Measurements from ENCODE around the gene ACSS1. TPM values are rescaled to one million over a fixed set of nuclear protein-coding genes. Genes with fewer than 3 reads are reported as not detected.

The ACSS1 gene
- polyA plus RNA-seq, 1 donor from 2014 or later: 59.8 TPM

DNA sequence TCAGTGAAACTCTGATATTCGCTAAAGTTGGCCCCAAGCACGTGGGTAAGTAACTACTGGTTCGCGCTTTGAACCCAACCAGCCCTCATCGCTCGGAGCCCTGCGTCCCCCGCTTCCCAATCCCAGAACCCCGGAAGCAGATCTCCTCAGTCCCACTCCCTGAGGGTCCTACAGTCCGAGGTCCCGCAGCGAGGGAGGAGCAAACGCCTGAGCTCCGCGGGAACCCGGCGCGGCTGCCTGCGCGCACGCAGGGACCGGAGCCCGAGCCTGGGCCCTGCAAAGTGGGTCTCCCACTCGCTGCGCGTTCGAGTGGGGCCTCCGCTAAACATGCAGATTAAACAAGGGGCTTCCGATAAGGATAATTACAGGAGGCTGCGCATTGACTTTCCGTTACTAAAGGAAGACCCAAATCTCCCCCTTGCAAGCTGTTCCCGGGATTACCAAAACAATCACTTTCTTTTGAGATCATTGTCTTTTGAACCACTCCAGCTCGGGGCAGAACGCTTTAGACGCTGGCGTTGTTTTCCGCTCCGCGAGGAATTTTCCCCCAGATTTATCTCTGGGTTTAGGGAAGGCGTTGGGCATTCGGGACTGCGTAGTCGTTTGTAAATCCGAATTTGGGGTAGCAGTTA is 25.3 kb upstream of the ACSS1 start:
- H3K27ac Mint-ChIP-seq: peak overlapping the region in 1 of 3 donors; percentile 23
- peak overlapping the region in 1 of 4 donors; percentile 21 for H3K4me3 Mint-ChIP-seq
- peaks cover 69% of the 10 kb centered on the region for H3K27me3 Mint-ChIP-seq
- no peaks in the 10 kb centered on the region for H3K36me3 Mint-ChIP-seq
- peaks cover 0 to 4% (median 2%) of the 10 kb centered on the region in 3 donors for H3K4me1 Mint-ChIP-seq
- H3K9me3 Mint-ChIP-seq: peaks cover 0 to 4% (median 0%) of the 10 kb centered on the region in 3 donors

DNA sequence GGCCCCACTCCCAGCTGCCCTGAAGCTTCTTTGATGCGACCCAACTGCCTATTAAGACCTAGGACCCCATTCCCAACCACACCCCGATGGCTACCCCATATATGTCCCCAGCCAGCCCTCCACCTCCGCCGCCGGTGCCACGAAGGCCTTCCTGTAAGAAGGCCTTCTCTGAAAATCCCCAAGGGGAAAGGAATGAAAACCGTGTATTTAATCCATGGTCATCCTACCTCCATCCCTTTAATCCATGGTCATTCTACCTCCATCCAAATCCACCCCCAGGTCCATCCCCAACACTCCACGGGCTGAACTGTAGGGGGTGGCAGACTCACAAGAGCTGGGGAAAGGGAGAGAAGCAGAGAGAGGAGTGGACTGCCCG is 24.5 kb upstream of the ACSS1 start:
- Mint-ChIP-seq H3K27me3 (peaks cover 70% of the 10 kb centered on the region), H3K4me1 (peaks cover 0 to 5% (median 2%) of the 10 kb centered on the region in 3 donors), H3K9me3 (peaks cover 0 to 4% (median 0%) of the 10 kb centered on the region in 3 donors), H3K4me3 (peak overlapping the region in 2 of 4 donors; percentile 16 to 25), H3K36me3 (no peaks in the 10 kb centered on the region), H3K27ac (no peak overlapping the region)

GRCh38 chr20:25081730-25082497 is 24.0 kb upstream of the ACSS1 start, which contains the start of gene VSX1:
VSX1 (minus strand) TSS chr20:25082141; CDS start chr20:25082096, 45 bp downstream.
- no peaks in the 10 kb centered on the region for H3K36me3 Mint-ChIP-seq
- H3K27ac Mint-ChIP-seq: no peak within 1 kb of the TSS

DNA sequence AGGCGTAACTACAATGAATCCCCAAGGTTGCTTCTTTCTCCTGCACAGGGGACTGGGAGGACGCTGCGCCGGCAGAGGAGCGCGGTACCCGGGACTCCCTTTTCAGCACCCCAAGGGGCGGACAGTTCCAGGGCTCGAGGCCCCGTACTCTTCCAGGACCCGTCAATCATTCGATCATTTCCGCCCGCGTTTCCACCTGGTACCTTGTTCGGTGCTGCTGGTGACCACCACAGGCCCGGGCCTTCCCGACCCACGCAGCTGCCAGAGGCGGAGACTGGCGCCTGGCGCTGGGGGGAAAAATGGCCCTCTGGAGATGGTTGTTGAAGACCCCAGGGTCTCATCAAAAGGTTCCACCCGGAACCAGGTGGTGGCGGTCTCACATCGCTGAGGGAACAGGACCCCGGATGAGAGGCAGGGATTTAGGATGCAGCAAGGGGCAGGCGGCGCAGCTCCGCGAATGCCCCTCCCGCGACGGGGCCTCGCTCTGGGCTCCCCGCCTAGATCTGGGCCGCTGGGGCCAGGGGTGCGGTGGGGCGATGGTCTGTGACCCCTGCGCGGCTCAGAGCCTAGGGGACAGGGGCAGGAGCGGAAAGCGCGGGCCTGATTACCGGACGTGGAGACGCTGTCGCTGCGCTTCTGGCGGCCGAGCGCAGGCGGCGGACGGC is 23.3 kb upstream of the ACSS1 start:
- H3K27me3 Mint-ChIP-seq: peaks cover 72% of the 10 kb centered on the region
- H3K4me1 Mint-ChIP-seq: peaks cover 0 to 7% (median 2%) of the 10 kb centered on the region in 3 donors
- peaks cover 0 to 4% (median 0%) of the 10 kb centered on the region in 3 donors for H3K9me3 Mint-ChIP-seq
- H3K4me3 Mint-ChIP-seq: peak overlapping the region in 1 of 4 donors; percentile 2
- H3K27ac Mint-ChIP-seq: no peak overlapping the region
- no peaks in the 10 kb centered on the region for H3K36me3 Mint-ChIP-seq

More at GRCh38 chr20:25081730-25082497, 24.0 kb upstream of the ACSS1 start, which contains the start of gene VSX1:
- Mint-ChIP-seq H3K9me3 (peaks cover 0 to 4% (median 0%) of the 10 kb centered on the region in 3 donors), H3K4me3 (peak within 1 kb of the TSS in 2 of 4 donors; percentile 16 to 25), H3K4me1 (peaks cover 0 to 5% (median 2%) of the 10 kb centered on the region in 3 donors), H3K27me3 (peaks cover 72% of the 10 kb centered on the region)

DNA sequence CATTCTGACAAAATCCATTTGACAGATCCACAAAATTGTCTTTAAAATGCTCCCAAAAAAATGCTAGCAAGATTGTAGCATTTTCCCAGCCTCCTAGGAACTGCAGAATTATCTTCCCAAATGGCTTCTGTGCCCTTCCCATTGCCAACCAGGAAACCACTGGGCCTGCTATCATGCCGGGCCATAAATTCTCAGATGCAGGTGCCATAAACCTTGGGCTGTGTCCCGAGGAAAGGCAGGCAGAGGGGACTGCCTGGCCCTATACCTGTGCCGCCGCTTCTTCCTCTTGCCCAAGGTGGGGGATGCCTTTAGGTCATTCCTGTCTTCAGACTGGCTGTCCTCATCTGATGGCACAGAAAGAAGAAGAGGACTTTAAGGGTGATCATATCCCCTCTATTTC is 21.2 kb upstream of the ACSS1 start:
- H3K4me3 Mint-ChIP-seq: no peak overlapping the region
- H3K36me3 Mint-ChIP-seq: no peaks in the 10 kb centered on the region
- peaks cover 0 to 4% (median 0%) of the 10 kb centered on the region in 3 donors for H3K9me3 Mint-ChIP-seq
- H3K27me3 Mint-ChIP-seq: peaks cover 63% of the 10 kb centered on the region
- peaks cover 0 to 7% (median 2%) of the 10 kb centered on the region in 3 donors for H3K4me1 Mint-ChIP-seq
- no peak overlapping the region for H3K27ac Mint-ChIP-seq

DNA sequence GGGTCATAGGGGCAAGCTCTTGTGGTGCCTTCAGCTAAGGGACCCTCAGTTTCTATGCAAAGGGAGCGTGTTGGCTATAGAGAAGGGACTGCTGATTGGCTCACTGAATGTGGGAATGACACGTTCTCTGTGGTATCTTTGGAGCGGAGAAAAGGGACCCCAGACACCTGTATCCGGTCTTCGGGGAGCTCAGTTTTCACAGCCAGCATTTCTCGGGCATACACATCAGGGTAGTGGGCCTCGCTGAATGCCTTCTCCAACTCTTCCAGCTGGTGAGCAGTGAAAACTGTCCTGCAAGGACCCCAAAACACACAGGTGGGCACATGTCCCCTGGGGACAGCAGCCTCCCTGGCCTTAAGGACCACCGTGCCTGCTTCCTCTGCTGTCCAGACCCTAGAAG is 20.7 kb upstream of the ACSS1 start:
- Mint-ChIP-seq H3K36me3 (no peaks in the 10 kb centered on the region), H3K27me3 (peaks cover 60% of the 10 kb centered on the region), H3K4me1 (peaks cover 0 to 5% (median 0%) of the 10 kb centered on the region in 3 donors), H3K9me3 (peaks cover 0 to 4% (median 0%) of the 10 kb centered on the region in 3 donors), H3K27ac (no peak overlapping the region), H3K4me3 (no peak overlapping the region)

DNA sequence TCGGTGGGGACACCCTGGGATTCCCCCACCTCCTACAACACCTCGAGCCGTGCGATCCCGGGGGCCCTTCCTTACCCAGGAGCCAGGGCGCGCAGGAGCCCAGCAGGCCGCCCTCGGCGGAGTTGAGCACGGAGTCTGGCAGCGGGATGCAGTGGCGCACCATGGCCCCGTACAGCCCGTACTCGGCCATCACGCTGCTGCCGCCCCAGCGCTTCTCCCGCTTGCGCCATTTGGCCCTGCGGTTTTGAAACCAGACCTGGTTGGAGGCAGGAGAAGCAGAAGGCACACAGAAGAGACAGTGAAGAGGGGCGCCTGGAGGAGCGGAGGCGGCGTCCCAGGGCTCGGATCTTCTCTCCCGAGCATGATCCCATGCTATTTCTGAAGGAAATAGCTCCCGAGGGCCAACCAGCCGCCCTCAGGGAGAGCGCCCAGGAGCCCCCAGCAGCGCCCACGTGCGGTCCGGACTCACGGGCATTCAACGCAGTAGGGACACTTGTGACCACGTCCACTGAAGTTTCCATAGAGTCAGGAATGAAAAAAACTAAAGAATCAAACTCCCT is 19.8 kb upstream of the ACSS1 start:
- Mint-ChIP-seq H3K4me3 (peak overlapping the region in 1 of 4 donors; percentile 5), H3K36me3 (no peaks in the 10 kb centered on the region), H3K9me3 (peaks cover 0 to 4% (median 0%) of the 10 kb centered on the region in 3 donors), H3K4me1 (peaks cover 0 to 4% (median 0%) of the 10 kb centered on the region in 3 donors), H3K27me3 (peaks cover 60% of the 10 kb centered on the region), H3K27ac (no peak overlapping the region)

GRCh38 chr20:25076731-25077609 is 19.0 kb upstream of the ACSS1 start:
- Mint-ChIP-seq H3K4me3 (no peak overlapping the region), H3K27me3 (peaks cover 58% of the 10 kb centered on the region)

GRCh38 chr20:25076201-25076600 is 18.3 kb upstream of the ACSS1 start:
- peaks cover 0 to 4% (median 0%) of the 10 kb centered on the region in 3 donors for H3K9me3 Mint-ChIP-seq
- H3K27ac Mint-ChIP-seq: no peak overlapping the region
- peaks cover 0 to 3% (median 0%) of the 10 kb centered on the region in 3 donors for H3K4me1 Mint-ChIP-seq

More at GRCh38 chr20:25076731-25077609, 19.0 kb upstream of the ACSS1 start:
- Mint-ChIP-seq H3K27ac (no peak overlapping the region), H3K4me1 (peaks cover 0 to 3% (median 0%) of the 10 kb centered on the region in 3 donors), H3K36me3 (no peaks in the 10 kb centered on the region), H3K9me3 (peaks cover 0 to 4% (median 0%) of the 10 kb centered on the region in 3 donors)

GRCh38 chr20:25073544-25073943 is 15.6 kb upstream of the ACSS1 start:
- Mint-ChIP-seq H3K4me3 (no peak overlapping the region), H3K9me3 (no peaks in the 10 kb centered on the region), H3K36me3 (no peaks in the 10 kb centered on the region), H3K27me3 (peaks cover 51% of the 10 kb centered on the region), H3K27ac (no peak overlapping the region), H3K4me1 (peaks cover 0 to 5% (median 0%) of the 10 kb centered on the region in 3 donors)

More at GRCh38 chr20:25076201-25076600, 18.3 kb upstream of the ACSS1 start:
- Mint-ChIP-seq H3K36me3 (no peaks in the 10 kb centered on the region), H3K27me3 (peaks cover 61% of the 10 kb centered on the region), H3K4me3 (no peak overlapping the region)

GRCh38 chr20:25072226-25072811 is 14.4 kb upstream of the ACSS1 start:
- H3K4me1 Mint-ChIP-seq: peaks cover 0 to 4% (median 0%) of the 10 kb centered on the region in 3 donors
- no peak overlapping the region for H3K4me3 Mint-ChIP-seq
- H3K9me3 Mint-ChIP-seq: no peaks in the 10 kb centered on the region
- H3K36me3 Mint-ChIP-seq: no peaks in the 10 kb centered on the region
- H3K27me3 Mint-ChIP-seq: peaks cover 45% of the 10 kb centered on the region
- H3K27ac Mint-ChIP-seq: no peak overlapping the region

- H3K4me1 Mint-ChIP-seq: peaks cover 0 to 1% (median 0%) of the 10 kb centered on the region in 3 donors
- no peak overlapping the region for H3K4me3 Mint-ChIP-seq
- H3K36me3 Mint-ChIP-seq: no peaks in the 10 kb centered on the region
- no peak overlapping the region for H3K27ac Mint-ChIP-seq
- H3K27me3 Mint-ChIP-seq: peaks cover 39% of the 10 kb centered on the region
- no peaks in the 10 kb centered on the region for H3K9me3 Mint-ChIP-seq
Observed at GRCh38 chr20:25071734-25072133, 13.8 kb upstream of the ACSS1 start.

DNA sequence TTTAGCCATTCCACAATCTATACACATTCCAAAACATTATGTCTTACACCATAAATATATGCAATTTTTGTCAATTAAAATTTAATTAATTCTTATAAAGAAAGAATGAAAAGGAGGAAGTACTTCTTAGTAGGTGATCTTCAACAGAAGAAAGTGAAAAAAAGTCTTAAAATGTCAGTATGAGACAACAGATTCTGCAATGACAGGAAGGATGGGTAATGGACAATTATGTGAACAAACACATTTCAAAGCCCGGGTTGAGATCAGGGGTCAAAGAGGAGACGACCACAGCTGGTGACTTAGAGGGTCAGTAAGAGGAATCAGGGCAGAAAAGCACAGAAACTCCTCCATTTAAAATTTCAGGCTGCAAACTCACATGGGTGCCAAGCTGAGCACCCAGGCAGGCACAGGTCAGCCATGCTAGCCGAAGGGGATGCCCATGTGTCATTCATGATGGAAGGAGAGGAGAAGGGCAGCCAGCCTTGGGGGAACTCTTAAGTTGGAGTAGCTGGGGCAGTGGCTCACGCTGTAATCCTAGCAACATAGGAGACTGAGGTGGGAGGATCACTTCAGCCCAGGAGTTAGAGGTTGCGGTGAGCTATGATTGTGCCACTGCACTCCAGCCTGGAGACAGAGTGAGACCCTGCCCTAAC is 13.0 kb upstream of the ACSS1 start:
- Mint-ChIP-seq H3K9me3 (no peaks in the 10 kb centered on the region), H3K27me3 (peaks cover 36% of the 10 kb centered on the region), H3K36me3 (no peaks in the 10 kb centered on the region), H3K4me1 (peaks cover under 1 to 3% (median 1%) of the 10 kb centered on the region in 3 donors), H3K27ac (no peak overlapping the region), H3K4me3 (no peak overlapping the region)

Measured in IgD-negative memory B cell (primary cell).